ENCODE measurements around the gene HECTD1. TPM values are rescaled to one million over a fixed set of nuclear protein-coding genes. Genes with fewer than 3 reads are reported as not detected.

The HECTD1 gene
- total and polyA plus RNA-seq, 8 donors = 33.5 to 529 (median 182) TPM

GRCh38 chr14:31200702-31200990, 6.9 kb downstream of the HECTD1 start:
- 85 to 94% (median 89%) methylated on average over 1 of the region's 1 CpG for WGBS, 5 donors
- peaks cover 1 to 82% (median 58%) of the 10 kb centered on the region in 4 donors for H3K4me1 ChIP-seq

GRCh38 chr14:31197671-31198070, 9.9 kb downstream of the HECTD1 start:
- Histone ChIP-seq H3K27ac (no peak overlapping the region), H3K36me3 (peaks cover 6 to 59% (median 32%) of the 10 kb centered on the region in 4 donors), H3K27me3 (no peaks in the 10 kb centered on the region), H3K4me1 (peaks cover 5 to 79% (median 50%) of the 10 kb centered on the region in 4 donors), H3K4me3 (no peak overlapping the region), H3K9me3 (no peaks in the 10 kb centered on the region)
- WGBS, 5 donors = 77 to 100% (median 94%) methylated on average over 1 of the region's 1 CpG
- intact Hi-C loops (cut with DNase I; ENCODE audit: low total_unique reads) = no loop called here
- TF ChIP-seq CTCF (IDR thresholded peaks at IDR 0.05) = no peak
- no peak for TF ChIP-seq EP300 (IDR thresholded peaks at IDR 0.05)
- no peak for TF ChIP-seq POLR2AphosphoS5 (IDR thresholded peaks at IDR 0.05)
- no peak for TF ChIP-seq POLR2A (IDR thresholded peaks at IDR 0.05)
- no peak for DNase-seq

More at GRCh38 chr14:31200702-31200990, 6.9 kb downstream of the HECTD1 start:
- H3K4me3 ChIP-seq = no peak overlapping the region
- H3K9me3 ChIP-seq = no peaks in the 10 kb centered on the region
- DNase-seq = no peak
- peaks cover 9 to 59% (median 44%) of the 10 kb centered on the region in 4 donors for H3K36me3 ChIP-seq
- H3K27me3 ChIP-seq = no peaks in the 10 kb centered on the region
- no peak overlapping the region for H3K27ac ChIP-seq
- no peak for TF ChIP-seq CTCF (IDR thresholded peaks at IDR 0.05)
- TF ChIP-seq EP300 (IDR thresholded peaks at IDR 0.05) = no peak
- no peak for TF ChIP-seq POLR2A (IDR thresholded peaks at IDR 0.05)
- no peak for TF ChIP-seq POLR2AphosphoS5 (IDR thresholded peaks at IDR 0.05)
- intact Hi-C loops (cut with DNase I; ENCODE audit: low total_unique reads) = no loop called here

GRCh38 chr14:31196839-31197492, 10.6 kb downstream of the HECTD1 start:
- Histone ChIP-seq H3K27me3 (no peaks in the 10 kb centered on the region), H3K27ac (no peak overlapping the region), H3K36me3 (peaks cover 5 to 60% (median 29%) of the 10 kb centered on the region in 4 donors), H3K9me3 (no peaks in the 10 kb centered on the region), H3K4me3 (no peak overlapping the region), H3K4me1 (peaks cover 5 to 75% (median 46%) of the 10 kb centered on the region in 4 donors)
- intact Hi-C loops (cut with DNase I; ENCODE audit: low total_unique reads) = no loop called here
- TF ChIP-seq POLR2AphosphoS5 (IDR thresholded peaks at IDR 0.05) (no peak), CTCF (IDR thresholded peaks at IDR 0.05) (no peak), EP300 (IDR thresholded peaks at IDR 0.05) (no peak), POLR2A (IDR thresholded peaks at IDR 0.05) (no peak)
- no peak for DNase-seq
- 82 to 87% (median 86%) methylated on average over 8 of the region's 8 CpGs for WGBS, 5 donors

- intact Hi-C loops (cut with DNase I; ENCODE audit: low total_unique reads) = no loop called here
These were observed 12.9 kb downstream of the HECTD1 start for GRCh38 chr14:31194661-31195060.

More at GRCh38 chr14:31194661-31195060, 12.9 kb downstream of the HECTD1 start:
- no peak for TF ChIP-seq CTCF (IDR thresholded peaks at IDR 0.05)
- no peak for TF ChIP-seq EP300 (IDR thresholded peaks at IDR 0.05)
- Histone ChIP-seq H3K27ac (no peak overlapping the region), H3K4me1 (peaks cover 5 to 69% (median 39%) of the 10 kb centered on the region in 4 donors), H3K4me3 (no peak overlapping the region), H3K9me3 (no peaks in the 10 kb centered on the region), H3K27me3 (no peaks in the 10 kb centered on the region), H3K36me3 (peaks cover 0 to 65% (median 44%) of the 10 kb centered on the region in 4 donors)
- DNase-seq = no peak

All from stomach (tissue), 9 donors.